ENCODE data around the gene TBC1D4. TPM values are rescaled to one million over a fixed set of nuclear protein-coding genes. Genes with fewer than 3 reads are reported as not detected.
A peak's percentile ranks its signal among the peaks of the same experiment; 100 is the strongest.

The TBC1D4 gene
- total RNA-seq, 4 donors from 2014 or later = 20.2 to 74.7 (median 30.9) TPM

- peaks cover 0 to 3% of the 10 kb centered on the region in 2 donors for H3K36me3 ChIP-seq
- H3K4me3 ChIP-seq = no peak overlapping the region
- intact Hi-C loops (cut with DNase I; ENCODE audit: low total_unique reads) = no loop called here
Measured at GRCh38 chr13:75485286-75486062, 3.5 kb upstream of the TBC1D4 start.

GRCh38 chr13:75482820-75483079 lies 781 bp upstream of the TBC1D4 start:
- intact Hi-C loops (cut with DNase I; ENCODE audit: low total_unique reads) = no loop called here
- no peaks in the 10 kb centered on the region for H3K36me3 ChIP-seq
- H3K27ac ChIP-seq = peak overlapping the region; percentile 80 to 84
- no peaks in the 10 kb centered on the region for H3K27me3 ChIP-seq
- no peak for TF ChIP-seq CTCF (IDR thresholded peaks at IDR 0.05)
- TF ChIP-seq POLR2A (IDR thresholded peaks at IDR 0.05) = no peak
- peak overlapping the region; percentile 67 to 88 for H3K4me3 ChIP-seq
- no peaks in the 10 kb centered on the region for H3K4me1 ChIP-seq
- no peaks in the 10 kb centered on the region for H3K9me3 ChIP-seq
- DNase-seq = no peak

More at GRCh38 chr13:75485286-75486062, 3.5 kb upstream of the TBC1D4 start:
- no peaks in the 10 kb centered on the region for H3K27me3 ChIP-seq
- no peaks in the 10 kb centered on the region for H3K4me1 ChIP-seq
- DNase-seq = no peak
- H3K27ac ChIP-seq = no peak overlapping the region
- TF ChIP-seq POLR2A (IDR thresholded peaks at IDR 0.05) (no peak), CTCF (IDR thresholded peaks at IDR 0.05) (no peak)
- no peaks in the 10 kb centered on the region for H3K9me3 ChIP-seq

GRCh38 chr13:75481176-75482069 lies 546 bp downstream of the TBC1D4 start:
- H3K4me3 ChIP-seq = peak overlapping the region; percentile 67 to 88
- H3K27ac ChIP-seq = peak overlapping the region; percentile 80 to 84
- H3K36me3 ChIP-seq = no peaks in the 10 kb centered on the region
- no peaks in the 10 kb centered on the region for H3K27me3 ChIP-seq
- no peaks in the 10 kb centered on the region for H3K9me3 ChIP-seq
- intact Hi-C loops (cut with DNase I; ENCODE audit: low total_unique reads) = no loop called here
- H3K4me1 ChIP-seq = no peaks in the 10 kb centered on the region
- peak; percentile 25 to 36 for DNase-seq
- TF ChIP-seq CTCF (IDR thresholded peaks at IDR 0.05) (no peak), POLR2A (IDR thresholded peaks at IDR 0.05) (no peak)

- TF ChIP-seq CTCF (IDR thresholded peaks at IDR 0.05) (no peak), POLR2A (IDR thresholded peaks at IDR 0.05) (peak in 1 of 2 donors; percentile 15)
- Histone ChIP-seq H3K9me3 (no peaks in the 10 kb centered on the region), H3K27me3 (no peaks in the 10 kb centered on the region), H3K4me1 (no peaks in the 10 kb centered on the region), H3K4me3 (peak overlapping the region; percentile 67 to 88), H3K36me3 (no peaks in the 10 kb centered on the region), H3K27ac (peak overlapping the region; percentile 80 to 84)
- intact Hi-C loops (cut with DNase I; ENCODE audit: low total_unique reads) = no loop called here
- DNase-seq = peak; percentile 31 to 44
Measured at GRCh38 chr13:75480671-75481175, 1.2 kb downstream of the TBC1D4 start.

Measured in uterus (tissue), 4 donors.